Measurements from ENCODE around the gene MBTPS1.

Gene MBTPS1

DNA sequence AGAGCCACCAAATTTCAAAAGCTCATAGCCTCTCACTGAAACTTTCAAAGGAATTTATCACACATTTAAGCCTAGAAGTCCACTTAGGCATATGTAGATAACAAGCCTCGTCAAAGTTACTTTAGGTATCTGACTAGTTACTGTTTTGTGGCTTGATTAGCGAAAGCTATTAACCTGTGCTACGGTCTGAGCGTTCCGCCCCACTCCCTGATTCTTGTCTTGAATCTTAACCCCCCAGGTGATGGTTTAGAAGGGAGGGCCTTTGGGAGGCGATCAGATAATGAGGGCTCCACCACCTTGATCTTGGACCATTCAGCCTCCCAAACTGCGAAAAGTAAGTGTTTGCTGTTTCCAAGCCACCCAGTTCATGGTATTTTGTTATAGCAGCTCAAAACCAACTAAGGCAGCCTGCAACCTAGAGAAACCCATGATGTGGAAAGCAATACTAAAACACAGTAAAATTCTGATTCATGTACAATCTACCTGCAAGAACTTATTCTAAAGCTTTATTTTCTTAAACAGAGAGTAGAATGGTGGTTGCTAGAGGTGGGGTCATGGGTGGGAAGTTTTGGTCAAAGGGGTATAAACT is 21.1 kb upstream of the MBTPS1 start:
- no peaks in the 10 kb centered on the region for H3K27me3 ChIP-seq (ENCODE audit: control insufficient read depth in 5 of 5, insufficient read depth in 4 of 5, low read length in 5 of 5)
- H3K27ac ChIP-seq (ENCODE audit: low read depth, low read length) = no peak overlapping the region
- no peak overlapping the region for H3K4me3 ChIP-seq (ENCODE audit: low read depth in 1 of 5, low read length in 5 of 5)
- H3K4me1 ChIP-seq (ENCODE audit: control insufficient read depth in 5 of 5, insufficient read depth in 5 of 5, low read length in 5 of 5) = peaks cover 0 to 9% (median 6%) of the 10 kb centered on the region in 5 donors
- no peaks in the 10 kb centered on the region for H3K9me3 ChIP-seq (ENCODE audit: control insufficient read depth in 5 of 5, low read length in 5 of 5)
- H3K36me3 ChIP-seq (ENCODE audit: control insufficient read depth in 5 of 5, insufficient read depth in 5 of 5, low read length in 5 of 5) = no peaks in the 10 kb centered on the region
- no peak overlapping the region for H3K9ac ChIP-seq (ENCODE audit: low read length in 5 of 5)

DNA sequence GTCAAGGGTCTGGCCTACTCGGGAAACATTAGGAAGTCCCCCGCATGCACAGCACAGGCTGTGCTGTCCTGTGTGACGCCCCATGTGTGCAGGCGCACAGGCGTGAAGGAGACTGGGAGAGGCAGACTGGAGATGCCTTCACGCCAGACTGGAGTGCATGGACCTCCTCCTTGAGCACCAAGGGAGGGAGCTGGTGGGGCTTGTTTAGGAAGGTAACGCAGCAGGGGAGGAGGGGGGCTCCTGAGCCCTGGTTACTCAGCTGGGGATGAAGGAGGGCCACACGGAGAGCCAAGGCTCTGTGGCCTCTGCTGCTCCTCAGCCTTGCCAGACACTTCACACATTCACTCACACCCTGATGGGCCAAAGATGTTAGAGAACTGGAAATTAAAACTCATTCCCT is 20.5 kb upstream of the MBTPS1 start:
- H3K36me3 ChIP-seq (ENCODE audit: control insufficient read depth in 5 of 5, insufficient read depth in 5 of 5, low read length in 5 of 5) = no peaks in the 10 kb centered on the region
- H3K9ac ChIP-seq (ENCODE audit: low read length in 5 of 5) = no peak overlapping the region

DNA sequence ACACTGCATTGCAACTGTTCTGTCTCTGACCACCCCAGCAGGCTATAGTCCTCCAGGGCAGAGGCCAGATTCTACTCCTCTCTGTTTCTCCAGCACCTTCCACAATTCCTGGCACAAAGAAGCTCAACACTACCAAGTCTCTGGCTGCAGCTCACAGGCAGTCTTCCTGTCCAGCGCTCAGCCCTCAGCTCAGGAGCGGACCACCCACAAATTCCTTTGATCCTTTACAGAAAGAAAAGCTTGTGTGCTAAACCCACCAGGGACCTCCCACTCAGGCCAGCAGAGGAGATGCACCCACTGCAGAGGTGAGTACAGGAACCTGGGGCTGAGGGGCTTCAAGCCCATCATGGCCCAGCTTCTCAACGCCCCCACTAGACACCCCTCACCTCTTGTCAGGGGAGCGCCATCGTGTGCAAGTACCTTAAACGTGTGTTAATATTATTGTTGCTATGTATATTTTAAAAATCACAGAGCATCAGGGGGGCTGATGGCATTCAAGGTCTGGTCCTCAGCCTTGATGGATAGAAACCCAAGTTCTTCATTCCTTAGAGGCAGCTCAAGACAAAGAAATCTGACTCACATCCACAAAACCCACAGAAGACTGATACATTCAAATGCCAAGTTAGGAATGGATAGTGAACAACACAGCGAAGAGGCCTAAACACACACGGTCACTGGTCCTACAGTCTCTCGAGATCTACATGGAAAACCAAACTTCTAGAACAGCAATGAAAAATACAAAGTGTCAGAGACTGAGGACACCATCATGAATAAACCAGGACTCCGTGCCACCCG is 19.8 kb upstream of the MBTPS1 start:
- H3K9me3 ChIP-seq (ENCODE audit: control insufficient read depth in 5 of 5, low read length in 5 of 5) = no peaks in the 10 kb centered on the region
- peaks cover 0 to 9% (median 6%) of the 10 kb centered on the region in 5 donors for H3K4me1 ChIP-seq (ENCODE audit: control insufficient read depth in 5 of 5, insufficient read depth in 5 of 5, low read length in 5 of 5)
- H3K9ac ChIP-seq (ENCODE audit: low read length in 5 of 5) = no peak overlapping the region
- H3K4me3 ChIP-seq (ENCODE audit: low read depth in 1 of 5, low read length in 5 of 5) = no peak overlapping the region
- H3K36me3 ChIP-seq (ENCODE audit: control insufficient read depth in 5 of 5, insufficient read depth in 5 of 5, low read length in 5 of 5) = no peaks in the 10 kb centered on the region
- no peaks in the 10 kb centered on the region for H3K27me3 ChIP-seq (ENCODE audit: control insufficient read depth in 5 of 5, insufficient read depth in 4 of 5, low read length in 5 of 5)
- H3K27ac ChIP-seq (ENCODE audit: low read depth, low read length) = no peak overlapping the region

More for the DNA sequence above, 20.5 kb upstream of the MBTPS1 start:
- H3K27ac ChIP-seq (ENCODE audit: low read depth, low read length) = no peak overlapping the region
- H3K4me3 ChIP-seq (ENCODE audit: low read depth in 1 of 5, low read length in 5 of 5) = no peak overlapping the region
- H3K4me1 ChIP-seq (ENCODE audit: control insufficient read depth in 5 of 5, insufficient read depth in 5 of 5, low read length in 5 of 5) = peaks cover 0 to 9% (median 6%) of the 10 kb centered on the region in 5 donors
- H3K27me3 ChIP-seq (ENCODE audit: control insufficient read depth in 5 of 5, insufficient read depth in 4 of 5, low read length in 5 of 5) = no peaks in the 10 kb centered on the region
- no peaks in the 10 kb centered on the region for H3K9me3 ChIP-seq (ENCODE audit: control insufficient read depth in 5 of 5, low read length in 5 of 5)

DNA sequence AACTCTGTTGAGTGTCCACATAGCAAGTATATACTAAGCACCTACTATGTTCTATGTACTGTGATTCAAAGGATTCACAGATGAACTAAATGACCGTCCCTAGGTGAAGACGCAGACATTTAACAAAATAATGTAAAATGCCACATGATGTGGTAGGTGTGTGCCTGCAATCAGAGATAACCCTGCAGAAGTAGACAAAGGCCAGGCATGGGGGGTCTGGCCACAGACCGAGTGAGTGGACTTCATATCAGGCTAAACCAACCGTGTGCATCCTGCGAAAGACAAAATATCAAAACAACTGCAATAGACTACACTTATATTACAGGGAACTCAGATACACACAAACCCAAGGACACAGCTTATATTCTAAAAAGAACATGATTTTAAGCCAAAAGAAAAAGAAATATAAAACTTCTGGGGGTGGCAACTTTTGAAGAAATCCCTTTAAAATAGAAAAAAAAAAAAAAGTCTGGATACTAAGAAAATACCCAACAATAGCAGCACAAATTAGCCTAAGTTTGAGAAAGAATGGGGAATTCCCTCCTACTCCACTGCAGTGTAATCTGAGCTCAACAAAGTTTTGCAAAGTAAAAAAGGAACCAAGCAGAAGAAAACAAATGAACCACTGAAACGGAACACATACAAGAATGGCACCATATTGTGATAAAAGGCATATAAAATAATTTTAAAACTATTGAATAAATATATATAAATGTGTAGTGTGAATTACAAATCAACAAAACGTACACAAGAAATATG is 16.0 kb upstream of the MBTPS1 start:
- Histone ChIP-seq H3K9ac (ENCODE audit: low read length in 5 of 5) (no peak overlapping the region), H3K4me3 (ENCODE audit: low read depth in 1 of 5, low read length in 5 of 5) (no peak overlapping the region), H3K9me3 (ENCODE audit: control insufficient read depth in 5 of 5, low read length in 5 of 5) (no peaks in the 10 kb centered on the region), H3K4me1 (ENCODE audit: control insufficient read depth in 5 of 5, insufficient read depth in 5 of 5, low read length in 5 of 5) (peaks cover 0 to 4% (median 0%) of the 10 kb centered on the region in 5 donors), H3K27me3 (ENCODE audit: control insufficient read depth in 5 of 5, insufficient read depth in 4 of 5, low read length in 5 of 5) (no peaks in the 10 kb centered on the region), H3K27ac (ENCODE audit: low read depth, low read length) (no peak overlapping the region), H3K36me3 (ENCODE audit: control insufficient read depth in 5 of 5, insufficient read depth in 5 of 5, low read length in 5 of 5) (peaks cover 11 to 26% (median 16%) of the 10 kb centered on the region in 5 donors)

DNA sequence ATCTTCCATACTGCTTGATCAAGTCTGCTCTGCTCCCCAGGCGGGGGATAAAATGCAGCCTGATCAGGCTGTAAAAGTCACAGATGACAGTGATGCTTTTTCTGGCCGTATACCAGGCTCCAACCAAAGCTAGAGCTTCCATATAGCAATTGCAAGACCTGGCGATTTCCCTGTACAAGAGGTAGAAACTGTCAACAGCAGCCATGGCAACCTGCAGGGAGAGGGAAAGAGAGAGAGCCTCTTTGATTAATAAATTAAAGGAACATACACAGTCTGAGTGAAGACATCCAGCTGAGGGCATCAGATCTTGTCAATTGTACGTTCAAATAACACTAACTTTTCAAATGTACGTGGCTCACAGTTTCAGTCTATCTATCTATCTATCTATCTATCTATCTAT is 14.4 kb upstream of the MBTPS1 start:
- H3K27ac ChIP-seq (ENCODE audit: low read depth, low read length) = no peak overlapping the region
- H3K9me3 ChIP-seq (ENCODE audit: control insufficient read depth in 5 of 5, low read length in 5 of 5) = no peaks in the 10 kb centered on the region
- H3K4me1 ChIP-seq (ENCODE audit: control insufficient read depth in 5 of 5, insufficient read depth in 5 of 5, low read length in 5 of 5) = peaks cover 0 to 3% (median 0%) of the 10 kb centered on the region in 5 donors
- H3K27me3 ChIP-seq (ENCODE audit: control insufficient read depth in 5 of 5, insufficient read depth in 4 of 5, low read length in 5 of 5) = no peaks in the 10 kb centered on the region
- peaks cover 11 to 31% (median 20%) of the 10 kb centered on the region in 5 donors for H3K36me3 ChIP-seq (ENCODE audit: control insufficient read depth in 5 of 5, insufficient read depth in 5 of 5, low read length in 5 of 5)
- no peak overlapping the region for H3K9ac ChIP-seq (ENCODE audit: low read length in 5 of 5)
- no peak overlapping the region for H3K4me3 ChIP-seq (ENCODE audit: low read depth in 1 of 5, low read length in 5 of 5)

DNA sequence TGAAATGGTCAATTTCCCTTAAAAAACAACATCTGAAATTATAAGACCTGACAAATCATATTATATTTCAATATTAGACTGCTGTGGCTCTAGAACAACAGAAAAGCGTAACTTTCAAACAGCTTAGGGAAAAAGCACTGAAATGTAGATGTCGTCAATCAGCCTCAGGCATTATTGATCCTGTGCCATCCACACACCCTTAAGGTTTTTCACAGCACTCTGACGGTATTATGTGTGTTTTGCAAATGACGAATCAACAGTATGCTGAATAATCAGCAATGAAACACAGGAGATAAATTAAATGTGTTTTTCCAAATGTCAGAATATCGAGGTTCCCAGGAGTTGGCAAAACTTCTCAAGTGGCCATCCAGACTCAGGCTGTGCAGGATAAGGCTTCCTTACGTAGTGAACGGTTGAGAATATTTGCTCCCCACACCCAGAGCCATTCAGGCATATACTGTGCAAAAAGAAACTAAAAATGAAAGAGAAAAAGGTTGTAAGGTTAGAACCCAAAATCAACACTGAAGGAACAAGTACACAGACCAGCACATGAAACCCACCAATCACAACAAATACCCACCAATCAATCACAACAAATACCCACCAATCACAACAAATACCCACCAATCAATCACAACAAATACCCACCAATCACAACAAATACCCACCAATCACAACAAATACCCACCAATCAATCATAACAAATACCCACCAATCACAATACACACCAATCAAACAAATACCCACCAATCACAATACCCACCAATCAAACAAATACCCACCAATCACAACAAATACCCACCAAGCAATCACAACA is 7.7 kb upstream of the MBTPS1 start:
- H3K9me3 ChIP-seq (ENCODE audit: control insufficient read depth in 5 of 5, low read length in 5 of 5) = no peaks in the 10 kb centered on the region
- H3K4me1 ChIP-seq (ENCODE audit: control insufficient read depth in 5 of 5, insufficient read depth in 5 of 5, low read length in 5 of 5) = no peaks in the 10 kb centered on the region
- no peak overlapping the region for H3K9ac ChIP-seq (ENCODE audit: low read length in 5 of 5)
- H3K27ac ChIP-seq (ENCODE audit: low read depth, low read length) = no peak overlapping the region
- H3K4me3 ChIP-seq (ENCODE audit: low read depth in 1 of 5, low read length in 5 of 5) = no peak overlapping the region
- no peaks in the 10 kb centered on the region for H3K27me3 ChIP-seq (ENCODE audit: control insufficient read depth in 5 of 5, insufficient read depth in 4 of 5, low read length in 5 of 5)
- peaks cover 9 to 34% (median 24%) of the 10 kb centered on the region in 5 donors for H3K36me3 ChIP-seq (ENCODE audit: control insufficient read depth in 5 of 5, insufficient read depth in 5 of 5, low read length in 5 of 5)

DNA sequence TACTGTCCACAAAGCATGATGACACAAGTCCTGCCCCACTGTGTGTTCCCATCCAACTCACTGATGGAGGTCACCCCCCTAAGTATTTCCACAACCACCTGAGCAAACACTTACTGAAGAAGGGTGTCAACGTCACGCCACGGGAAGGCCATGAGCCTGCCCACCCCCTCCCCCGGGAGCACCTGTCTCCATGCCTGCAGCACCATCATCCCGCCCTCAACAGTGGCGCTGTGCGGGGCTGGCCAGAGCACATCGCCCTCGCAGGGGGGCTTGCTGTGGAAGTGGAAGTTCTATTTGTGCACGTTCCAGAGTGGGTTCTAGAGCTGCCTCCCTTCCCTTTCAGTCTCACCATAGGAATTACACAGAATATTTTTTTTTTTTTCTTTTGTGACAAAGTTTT is 4.3 kb upstream of the MBTPS1 start:
- Histone ChIP-seq H3K4me1 (ENCODE audit: control insufficient read depth in 5 of 5, insufficient read depth in 5 of 5, low read length in 5 of 5) (peaks cover 3 to 12% (median 11%) of the 10 kb centered on the region in 5 donors), H3K36me3 (ENCODE audit: control insufficient read depth in 5 of 5, insufficient read depth in 5 of 5, low read length in 5 of 5) (peaks cover 9 to 19% (median 17%) of the 10 kb centered on the region in 5 donors), H3K4me3 (ENCODE audit: low read depth in 1 of 5, low read length in 5 of 5) (no peak overlapping the region), H3K27ac (ENCODE audit: low read depth, low read length) (no peak overlapping the region), H3K9me3 (ENCODE audit: control insufficient read depth in 5 of 5, low read length in 5 of 5) (no peaks in the 10 kb centered on the region), H3K9ac (ENCODE audit: low read length in 5 of 5) (no peak overlapping the region), H3K27me3 (ENCODE audit: control insufficient read depth in 5 of 5, insufficient read depth in 4 of 5, low read length in 5 of 5) (no peaks in the 10 kb centered on the region)

DNA sequence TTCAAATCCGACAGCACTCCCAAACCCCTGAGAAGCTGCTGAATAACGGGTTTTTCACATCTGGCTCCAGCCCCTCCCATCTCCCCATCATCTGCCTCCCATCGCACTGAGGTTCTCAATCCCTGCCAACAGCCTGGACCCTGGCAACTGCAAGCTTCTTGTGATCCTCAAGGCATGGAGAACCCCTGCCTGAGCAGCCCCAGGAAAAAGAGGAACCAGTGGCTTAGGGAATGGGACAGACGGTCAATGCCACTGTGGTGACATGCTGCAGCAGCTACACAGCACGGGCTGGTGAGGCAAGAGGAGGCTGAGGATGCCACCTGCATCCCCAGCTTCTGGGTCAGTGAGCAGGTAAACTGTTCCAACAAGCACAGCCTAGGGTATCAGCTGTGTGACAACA is 3.3 kb upstream of the MBTPS1 start:
- H3K4me3 ChIP-seq (ENCODE audit: low read depth in 1 of 5, low read length in 5 of 5) = no peak overlapping the region
- H3K4me1 ChIP-seq (ENCODE audit: control insufficient read depth in 5 of 5, insufficient read depth in 5 of 5, low read length in 5 of 5) = peaks cover 7 to 22% (median 20%) of the 10 kb centered on the region in 5 donors
- H3K36me3 ChIP-seq (ENCODE audit: control insufficient read depth in 5 of 5, insufficient read depth in 5 of 5, low read length in 5 of 5) = peaks cover 9 to 19% (median 17%) of the 10 kb centered on the region in 5 donors
- H3K27me3 ChIP-seq (ENCODE audit: control insufficient read depth in 5 of 5, insufficient read depth in 4 of 5, low read length in 5 of 5) = no peaks in the 10 kb centered on the region
- H3K27ac ChIP-seq (ENCODE audit: low read depth, low read length) = no peak overlapping the region
- peak overlapping the region in 1 of 5 donors; percentile 28 for H3K9ac ChIP-seq (ENCODE audit: low read length in 5 of 5)
- H3K9me3 ChIP-seq (ENCODE audit: control insufficient read depth in 5 of 5, low read length in 5 of 5) = no peaks in the 10 kb centered on the region

DNA sequence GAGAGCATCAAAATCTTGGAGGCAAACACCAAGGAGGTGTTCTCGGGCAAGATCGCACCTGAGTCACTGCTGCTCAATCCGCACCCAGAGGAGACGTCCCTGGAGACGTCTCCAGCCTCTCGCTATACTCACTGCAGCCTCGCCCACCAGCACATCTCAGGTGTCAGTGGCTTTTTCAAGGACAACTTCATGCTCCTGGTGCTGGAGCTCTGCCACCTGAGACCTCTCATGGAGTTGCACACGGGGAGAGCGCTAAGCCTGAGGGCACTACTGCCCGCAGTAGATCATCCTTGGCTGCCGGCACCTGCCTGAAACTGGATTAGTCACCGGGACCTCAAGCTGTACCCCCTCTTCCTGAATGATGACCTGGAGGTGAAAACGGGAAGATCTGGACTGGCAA is 2.6 kb upstream of the MBTPS1 start:
- no peak overlapping the region for H3K4me3 ChIP-seq (ENCODE audit: low read depth in 1 of 5, low read length in 5 of 5)
- no peaks in the 10 kb centered on the region for H3K9me3 ChIP-seq (ENCODE audit: control insufficient read depth in 5 of 5, low read length in 5 of 5)
- H3K36me3 ChIP-seq (ENCODE audit: control insufficient read depth in 5 of 5, insufficient read depth in 5 of 5, low read length in 5 of 5) = peaks cover 8 to 18% (median 15%) of the 10 kb centered on the region in 5 donors
- H3K9ac ChIP-seq (ENCODE audit: low read length in 5 of 5) = peak overlapping the region in 1 of 5 donors; percentile 28
- H3K27me3 ChIP-seq (ENCODE audit: control insufficient read depth in 5 of 5, insufficient read depth in 4 of 5, low read length in 5 of 5) = no peaks in the 10 kb centered on the region
- H3K27ac ChIP-seq (ENCODE audit: low read depth, low read length) = no peak overlapping the region
- H3K4me1 ChIP-seq (ENCODE audit: control insufficient read depth in 5 of 5, insufficient read depth in 5 of 5, low read length in 5 of 5) = peaks cover 7 to 22% (median 21%) of the 10 kb centered on the region in 5 donors
